ENCODE results near the gene TSPAN3.

DNA sequence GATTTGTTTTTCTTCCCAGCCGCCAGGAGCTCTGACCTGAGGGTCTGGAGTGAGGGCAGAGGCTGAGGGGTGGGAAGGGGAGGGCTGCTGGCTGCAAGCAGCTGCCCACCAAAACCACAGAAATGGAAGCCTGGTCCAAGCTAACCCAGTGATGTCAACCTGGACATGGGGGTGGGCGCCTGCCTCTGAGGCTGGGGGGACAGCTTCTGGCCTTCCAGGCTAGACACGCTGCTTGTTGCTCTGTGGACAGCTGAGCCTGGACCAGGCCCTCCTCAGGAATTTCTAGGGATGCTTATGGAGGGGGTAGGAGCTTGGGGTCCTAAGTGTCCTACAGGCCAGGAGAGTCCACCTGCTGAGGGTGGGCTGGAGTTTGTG, 54.6 kb downstream of the TSPAN3 start:
- TF ChIP-seq, protein P1, sequence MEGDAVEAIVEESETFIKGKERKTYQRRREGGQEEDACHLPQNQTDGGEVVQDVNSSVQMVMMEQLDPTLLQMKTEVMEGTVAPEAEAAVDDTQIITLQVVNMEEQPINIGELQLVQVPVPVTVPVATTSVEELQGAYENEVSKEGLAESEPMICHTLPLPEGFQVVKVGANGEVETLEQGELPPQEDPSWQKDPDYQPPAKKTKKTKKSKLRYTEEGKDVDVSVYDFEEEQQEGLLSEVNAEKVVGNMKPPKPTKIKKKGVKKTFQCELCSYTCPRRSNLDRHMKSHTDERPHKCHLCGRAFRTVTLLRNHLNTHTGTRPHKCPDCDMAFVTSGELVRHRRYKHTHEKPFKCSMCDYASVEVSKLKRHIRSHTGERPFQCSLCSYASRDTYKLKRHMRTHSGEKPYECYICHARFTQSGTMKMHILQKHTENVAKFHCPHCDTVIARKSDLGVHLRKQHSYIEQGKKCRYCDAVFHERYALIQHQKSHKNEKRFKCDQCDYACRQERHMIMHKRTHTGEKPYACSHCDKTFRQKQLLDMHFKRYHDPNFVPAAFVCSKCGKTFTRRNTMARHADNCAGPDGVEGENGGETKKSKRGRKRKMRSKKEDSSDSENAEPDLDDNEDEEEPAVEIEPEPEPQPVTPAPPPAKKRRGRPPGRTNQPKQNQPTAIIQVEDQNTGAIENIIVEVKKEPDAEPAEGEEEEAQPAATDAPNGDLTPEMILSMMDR (conservative IDR thresholded peaks at IDR 0.05; ENCODE audit: low read depth, low read length) = no peak
- TF ChIP-seq EZH2 (IDR thresholded peaks at IDR 0.05; ENCODE audit: low read length, unreplicated experiment) = no peak

All from PC-3 (cell line).